Stimulated activated CD8-positive, alpha-beta memory T cell treated with anti-CD3 and anti-CD28 coated beads, Interleukin-4, amount 100 ng/mL, for 48 hours (primary cell): ENCODE measurements around the gene SZRD1.

Experiments used
- DNase-seq: peaks from one replicate; pipeline ENCODE4 v3.0.0-alpha.2; 2020

The SZRD1 gene

DNA sequence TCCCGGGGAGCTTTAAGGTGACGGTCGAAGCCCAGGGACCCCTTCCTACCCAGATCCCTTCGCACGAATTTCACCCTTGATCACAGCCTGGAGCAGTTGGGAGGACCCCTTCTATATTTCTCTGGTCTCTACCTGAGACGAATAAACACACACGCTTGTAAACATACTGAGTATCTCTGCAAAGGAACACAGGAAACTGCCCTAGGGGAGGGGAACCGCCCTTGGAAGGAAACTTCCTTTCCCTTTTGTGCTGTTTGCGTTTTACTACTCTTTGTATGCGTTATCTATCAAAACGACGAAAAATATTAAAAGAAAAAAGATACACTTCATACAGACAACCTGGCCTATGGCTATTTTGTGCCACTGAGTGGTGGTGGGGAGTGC is 74.2 kb downstream of the SZRD1 start:
- DNase-seq, result no peak

DNA sequence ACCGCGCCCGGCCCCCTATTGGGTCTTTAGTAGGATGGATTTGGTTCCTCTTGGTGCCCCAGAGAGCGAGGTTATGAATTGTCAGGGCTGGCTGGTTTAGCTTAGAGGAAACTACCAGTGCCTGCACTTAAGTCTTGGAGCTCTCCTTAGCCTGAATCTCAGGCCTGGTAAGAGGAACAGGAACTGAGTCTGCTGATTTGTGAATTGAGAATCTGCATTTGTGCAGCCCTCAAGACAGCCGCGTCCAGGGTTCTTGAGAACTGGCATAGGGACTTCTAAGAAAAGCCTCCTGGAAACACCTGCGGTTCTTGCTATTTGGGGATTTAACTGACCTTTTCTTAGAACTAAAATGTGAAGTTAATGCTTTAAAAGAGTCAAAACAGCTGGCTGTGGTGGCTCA is 75.2 kb downstream of the SZRD1 start:
- DNase-seq, result no peak

DNA sequence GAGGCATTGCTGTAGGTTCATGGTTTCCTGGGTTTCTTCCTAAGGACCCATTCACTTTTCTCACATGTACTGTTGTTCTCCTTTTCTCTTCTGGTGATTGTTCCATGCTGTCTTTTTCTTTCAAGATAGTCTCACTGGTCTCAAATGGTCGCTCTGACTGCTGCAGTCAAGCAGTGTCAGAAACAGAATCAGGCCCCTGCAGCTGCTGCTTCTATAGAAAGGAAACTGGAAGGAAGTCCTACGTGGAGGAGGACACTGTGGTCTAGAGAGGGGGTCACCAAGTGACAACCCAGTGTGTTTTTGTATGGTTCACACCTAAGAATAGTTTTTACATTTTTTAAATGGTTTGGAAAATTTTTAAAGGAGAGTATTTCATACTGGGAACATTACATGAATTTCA is 75.9 kb downstream of the SZRD1 start:
- no peak for DNase-seq

DNA sequence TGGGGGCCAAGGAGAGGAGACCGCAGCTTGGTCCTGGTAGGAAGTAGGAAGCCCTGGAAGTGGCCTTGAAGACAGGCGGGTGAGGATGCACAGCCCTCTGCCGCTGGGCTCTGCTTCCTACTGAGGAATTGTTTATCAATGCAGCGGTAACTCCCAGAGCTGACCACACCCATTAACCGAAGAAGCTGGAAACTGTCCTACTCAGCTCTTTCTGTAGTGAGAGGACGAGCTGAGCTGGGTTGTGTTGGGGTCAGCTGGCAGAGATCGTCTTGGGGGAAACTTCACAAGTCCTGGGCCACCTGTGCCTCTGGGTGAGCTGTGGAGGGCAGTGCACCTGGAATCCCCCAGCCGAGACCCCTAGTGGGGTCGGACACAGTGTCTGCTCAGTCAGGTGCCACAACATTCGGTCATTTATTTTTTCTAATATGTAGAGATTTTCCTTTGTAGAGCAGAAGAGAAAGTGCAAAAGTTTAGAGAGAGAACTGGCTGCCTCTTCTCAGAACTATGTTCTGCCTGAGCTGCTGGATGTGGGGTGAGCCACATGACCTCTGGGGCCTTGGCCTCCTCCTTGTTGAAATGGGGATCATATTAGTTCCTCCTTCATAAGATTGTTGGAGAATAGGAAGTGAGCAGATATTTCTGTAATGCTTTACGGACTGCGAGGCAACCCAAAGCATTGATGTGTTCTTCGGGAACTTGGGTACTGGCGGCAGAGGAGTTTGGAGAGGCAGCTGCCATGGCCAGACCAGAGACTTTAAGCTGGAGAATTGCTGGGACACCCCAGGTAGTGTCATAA is 77.1 kb downstream of the SZRD1 start:
- DNase-seq, result no peak

DNA sequence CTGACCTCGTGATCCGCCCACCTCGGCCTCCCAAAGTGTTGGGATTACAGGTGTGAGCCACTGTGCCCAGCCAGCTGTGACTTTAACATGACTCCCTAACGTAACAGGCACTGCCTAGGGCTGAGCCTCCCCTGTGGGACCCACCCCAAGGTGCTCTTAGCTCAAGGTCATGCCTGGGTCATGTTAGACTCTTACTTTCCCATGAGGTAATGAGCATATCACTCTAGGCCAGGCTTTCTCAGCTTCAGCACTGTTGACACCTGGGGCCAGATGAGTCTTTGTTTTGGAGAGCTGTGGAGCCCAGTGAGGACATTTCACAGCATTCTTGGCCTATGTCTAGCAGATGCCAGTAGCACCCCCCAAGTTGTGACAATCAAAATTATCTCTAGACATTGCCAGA is 78.0 kb downstream of the SZRD1 start:
- DNase-seq, result no peak

DNA sequence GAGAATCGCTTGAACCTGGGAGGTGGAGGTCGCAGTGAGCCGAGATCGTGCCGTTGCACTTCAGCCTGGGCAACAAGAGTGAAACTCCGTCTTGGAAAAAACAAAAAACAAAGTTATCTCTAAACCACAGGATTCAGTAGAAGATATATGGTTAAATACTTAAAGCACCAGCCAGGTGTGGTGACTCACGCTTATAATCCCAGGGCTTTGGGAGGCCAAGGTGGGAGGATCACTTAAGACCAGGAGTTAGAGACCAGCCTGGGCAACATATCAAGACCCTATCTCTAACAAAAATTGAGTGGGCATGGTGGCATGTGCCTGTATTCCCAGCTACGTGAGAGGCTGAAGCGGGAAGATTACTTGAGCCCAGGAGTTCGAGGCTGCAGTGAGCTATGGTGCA is 79.1 kb downstream of the SZRD1 start:
- no peak for DNase-seq

DNA sequence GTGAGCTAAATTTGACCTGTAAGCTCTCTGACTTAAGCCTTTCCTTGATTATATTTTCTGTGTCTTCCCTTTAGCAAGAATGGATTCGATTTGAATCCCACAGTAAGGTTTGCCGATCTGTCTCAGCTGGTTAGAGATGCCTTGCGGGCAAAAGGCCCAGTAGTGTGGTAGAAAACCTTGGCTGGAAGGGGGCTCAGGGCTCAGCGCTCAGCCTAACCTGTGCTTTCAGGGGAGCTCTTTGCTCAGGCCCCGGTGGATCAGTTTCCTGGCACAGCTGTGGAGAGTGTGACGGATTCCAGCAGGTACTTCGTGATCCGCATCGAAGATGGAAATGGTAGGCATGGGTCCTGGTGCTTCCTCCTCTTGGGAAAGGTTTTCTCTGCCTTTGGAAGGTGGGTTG is 80.6 kb downstream of the SZRD1 start:
- no peak for DNase-seq
